ENCODE results near the gene SPCS3.

DNA sequence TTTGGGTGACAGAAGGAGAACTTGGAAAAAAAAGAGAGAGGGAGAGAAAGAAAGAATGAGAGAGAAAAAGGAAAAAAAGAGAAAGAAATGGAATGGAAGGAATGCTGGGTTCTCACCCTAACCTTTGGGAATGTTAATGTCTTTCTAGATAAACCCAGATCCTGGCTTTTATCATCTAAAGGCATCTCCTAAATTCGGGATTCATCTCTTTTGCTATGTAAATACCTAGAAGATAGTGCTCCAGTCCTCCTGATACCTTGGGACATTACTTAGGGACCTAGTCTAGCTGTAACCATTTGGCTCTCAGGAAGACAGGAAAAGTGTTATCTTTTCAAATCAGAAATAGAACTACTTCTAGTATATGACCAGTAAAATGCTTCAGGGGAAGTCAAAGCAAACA, 15.8 kb upstream of the SPCS3 start:
- TF ChIP-seq, protein P1, sequence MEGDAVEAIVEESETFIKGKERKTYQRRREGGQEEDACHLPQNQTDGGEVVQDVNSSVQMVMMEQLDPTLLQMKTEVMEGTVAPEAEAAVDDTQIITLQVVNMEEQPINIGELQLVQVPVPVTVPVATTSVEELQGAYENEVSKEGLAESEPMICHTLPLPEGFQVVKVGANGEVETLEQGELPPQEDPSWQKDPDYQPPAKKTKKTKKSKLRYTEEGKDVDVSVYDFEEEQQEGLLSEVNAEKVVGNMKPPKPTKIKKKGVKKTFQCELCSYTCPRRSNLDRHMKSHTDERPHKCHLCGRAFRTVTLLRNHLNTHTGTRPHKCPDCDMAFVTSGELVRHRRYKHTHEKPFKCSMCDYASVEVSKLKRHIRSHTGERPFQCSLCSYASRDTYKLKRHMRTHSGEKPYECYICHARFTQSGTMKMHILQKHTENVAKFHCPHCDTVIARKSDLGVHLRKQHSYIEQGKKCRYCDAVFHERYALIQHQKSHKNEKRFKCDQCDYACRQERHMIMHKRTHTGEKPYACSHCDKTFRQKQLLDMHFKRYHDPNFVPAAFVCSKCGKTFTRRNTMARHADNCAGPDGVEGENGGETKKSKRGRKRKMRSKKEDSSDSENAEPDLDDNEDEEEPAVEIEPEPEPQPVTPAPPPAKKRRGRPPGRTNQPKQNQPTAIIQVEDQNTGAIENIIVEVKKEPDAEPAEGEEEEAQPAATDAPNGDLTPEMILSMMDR (IDR thresholded peaks at IDR 0.05), result no peak
- no peak for TF ChIP-seq POLR2A (IDR thresholded peaks at IDR 0.05)
- TF ChIP-seq POLR2AphosphoS5 (IDR thresholded peaks at IDR 0.05; ENCODE audit: insufficient read depth in 1 of 2, low read depth in 1 of 2), result no peak

All from vagina (tissue), 2 donors.